HG03159 (cell line): ENCODE data around the gene PSMC3.

Source experiments
- ATAC-seq: cut with Tn5 transposase; IDR thresholded peaks from one replicate; pipeline ENCODE4 v1.9.1; 2021; ENCODE audit warnings: mild to moderate bottlenecking, moderate library complexity; ENCODE audit not compliant: unreplicated experiment

PSMC3 gene

DNA sequence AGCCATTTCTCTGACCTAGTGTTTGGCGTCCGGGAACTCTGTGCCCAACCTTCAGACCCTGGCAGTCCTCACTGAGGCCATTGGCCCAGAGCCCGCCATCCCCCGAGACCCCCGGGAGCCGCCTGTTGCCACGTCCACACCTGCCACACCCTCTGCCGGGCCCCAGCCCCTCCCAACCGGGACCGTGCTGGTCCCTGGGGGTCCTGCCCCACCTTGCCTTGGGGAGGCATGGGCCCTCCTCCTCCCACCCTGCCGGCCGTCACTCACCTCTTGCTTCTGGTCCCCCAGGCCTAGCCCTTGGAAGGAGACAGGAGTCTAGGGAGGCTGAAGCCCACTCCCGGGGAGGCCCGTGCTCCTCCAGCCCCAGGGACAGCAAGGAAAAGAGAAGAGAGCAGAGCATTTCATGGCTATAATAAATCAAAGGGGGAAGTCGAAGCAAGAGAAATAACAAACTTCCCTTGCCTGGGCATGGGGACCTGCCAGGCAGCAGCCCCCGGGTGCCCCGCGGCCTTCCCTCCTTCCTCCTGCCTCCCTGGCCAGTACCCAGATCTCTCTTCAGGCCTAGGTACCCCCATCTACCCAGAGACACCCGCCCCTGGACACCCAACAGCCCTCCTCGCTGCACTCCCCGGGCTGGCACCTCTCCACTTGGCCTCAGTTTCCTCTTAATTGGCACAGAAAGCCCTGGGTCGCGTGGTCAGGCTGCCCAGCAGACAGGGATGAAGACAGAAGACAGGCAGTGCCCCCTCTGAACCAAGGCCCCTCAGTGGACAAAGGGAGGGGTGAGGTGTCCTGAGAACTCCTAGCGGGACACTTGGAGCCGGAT, 30.8 kb downstream of the PSMC3 start:
- no peak for ATAC-seq

DNA sequence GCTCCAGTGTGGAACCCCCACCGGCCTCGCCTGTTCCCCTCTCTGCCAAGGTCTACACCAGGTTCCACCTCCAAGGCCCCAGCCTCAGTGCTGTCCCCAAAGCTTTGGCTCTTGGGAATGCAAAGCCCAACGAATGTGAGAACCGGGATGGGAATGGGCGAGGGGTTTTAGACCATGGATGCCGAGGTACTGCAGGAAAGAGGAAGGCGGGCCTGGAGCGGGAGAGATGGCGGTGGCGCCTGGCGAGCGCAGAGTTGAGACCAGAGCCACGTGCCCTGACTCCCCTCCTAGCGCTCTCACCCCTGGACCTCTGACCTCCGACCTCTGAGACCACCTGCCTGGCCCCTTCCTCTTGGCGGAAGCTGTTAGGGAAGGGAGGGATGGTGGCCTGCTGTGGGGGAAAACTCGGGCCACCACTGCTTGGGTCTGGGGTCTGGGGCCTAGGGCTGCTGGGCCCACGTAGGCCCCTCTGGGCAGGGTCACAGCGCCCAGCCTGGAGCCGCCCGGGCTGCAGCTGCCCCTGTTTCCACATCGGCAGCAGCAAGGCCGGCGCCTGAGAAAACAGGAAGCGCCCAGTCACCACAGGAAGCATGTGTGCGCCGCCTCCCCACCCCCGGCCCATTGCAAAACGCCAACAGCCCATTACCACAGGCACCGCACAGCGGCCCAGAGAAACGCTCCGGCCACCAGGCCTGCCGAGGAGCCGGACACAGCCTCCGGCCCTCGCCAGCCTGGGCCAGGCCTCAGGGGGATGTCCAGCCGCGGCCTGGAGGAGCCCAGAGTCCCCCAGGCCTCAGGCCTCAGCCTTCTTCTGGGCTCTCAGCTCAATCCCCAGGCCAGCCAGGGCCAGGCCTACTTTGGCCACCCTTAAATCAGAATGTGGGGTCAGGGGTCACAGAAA, 31.7 kb downstream of the PSMC3 start:
- ATAC-seq: no peak

DNA sequence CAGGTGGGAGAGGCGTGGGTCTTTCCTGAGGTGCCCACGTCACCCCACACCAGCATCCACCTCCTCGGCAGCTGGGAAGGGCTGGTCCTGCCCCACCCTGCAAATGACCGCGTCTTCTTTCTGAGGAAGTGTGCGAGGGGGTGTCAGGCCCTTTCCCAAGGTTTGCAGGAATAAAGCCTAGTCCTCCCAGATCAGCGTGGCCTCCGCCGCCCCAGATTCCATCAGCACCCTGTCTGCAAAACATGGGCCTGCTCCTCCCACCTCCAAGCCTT, 32.3 kb downstream of the PSMC3 start:
- ATAC-seq: no peak

DNA sequence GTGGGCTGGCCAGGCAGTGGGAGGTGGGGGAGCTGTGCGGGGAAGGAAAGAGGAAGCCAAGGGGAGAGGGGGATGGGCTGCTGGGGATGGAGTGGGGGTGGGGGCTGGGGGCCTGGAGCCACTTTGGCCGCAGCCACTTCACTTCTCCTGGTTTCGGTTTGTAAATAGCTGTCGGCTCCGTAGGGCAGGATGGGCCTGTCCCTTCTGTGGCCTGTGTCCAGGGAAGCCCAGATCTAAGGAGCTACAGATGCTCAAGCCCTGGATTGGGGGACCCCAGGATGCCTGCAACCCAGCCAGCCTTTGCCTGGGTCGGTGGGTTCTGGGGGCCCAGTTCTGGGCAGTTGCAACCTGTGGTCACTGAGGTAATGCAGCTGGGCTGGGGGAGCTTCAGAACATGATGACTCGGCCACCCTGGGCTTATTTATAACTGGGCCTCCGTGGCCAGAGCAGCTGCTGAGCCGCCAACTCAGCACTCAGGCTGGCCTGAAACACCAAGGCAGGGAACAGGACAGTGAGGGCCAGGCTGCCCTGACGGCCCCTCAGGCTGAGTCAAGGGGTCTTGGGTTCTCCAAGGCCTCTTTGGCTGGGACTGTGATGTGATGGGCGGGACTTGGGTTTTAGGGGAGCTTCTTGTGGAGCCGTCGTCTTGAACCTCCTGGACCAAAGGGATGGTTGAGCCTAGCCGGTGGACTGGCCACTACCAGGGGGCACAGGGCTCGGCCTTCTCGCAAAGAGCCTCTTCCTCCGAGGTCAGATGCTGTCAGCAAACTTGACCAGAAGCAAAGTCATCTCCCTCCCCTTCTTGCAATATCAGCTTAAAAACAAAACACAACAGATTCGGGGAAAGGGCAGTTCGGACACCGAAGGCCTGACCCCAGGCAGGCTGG, 32.8 kb downstream of the PSMC3 start:
- ATAC-seq: no peak

- no peak for ATAC-seq
Measured at GRCh38 chr11:47392546-47393162, 33.6 kb downstream of the PSMC3 start.

- no peak for ATAC-seq
Measured at GRCh38 chr11:47391711-47392432, 34.4 kb downstream of the PSMC3 start.

GRCh38 chr11:47391077-47391583, 35.1 kb downstream of the PSMC3 start:
- ATAC-seq: no peak

GRCh38 chr11:47390422-47390760, 35.8 kb downstream of the PSMC3 start:
- ATAC-seq: no peak

- ATAC-seq: no peak
Measured at GRCh38 chr11:47389577-47390421, 36.4 kb downstream of the PSMC3 start.

DNA sequence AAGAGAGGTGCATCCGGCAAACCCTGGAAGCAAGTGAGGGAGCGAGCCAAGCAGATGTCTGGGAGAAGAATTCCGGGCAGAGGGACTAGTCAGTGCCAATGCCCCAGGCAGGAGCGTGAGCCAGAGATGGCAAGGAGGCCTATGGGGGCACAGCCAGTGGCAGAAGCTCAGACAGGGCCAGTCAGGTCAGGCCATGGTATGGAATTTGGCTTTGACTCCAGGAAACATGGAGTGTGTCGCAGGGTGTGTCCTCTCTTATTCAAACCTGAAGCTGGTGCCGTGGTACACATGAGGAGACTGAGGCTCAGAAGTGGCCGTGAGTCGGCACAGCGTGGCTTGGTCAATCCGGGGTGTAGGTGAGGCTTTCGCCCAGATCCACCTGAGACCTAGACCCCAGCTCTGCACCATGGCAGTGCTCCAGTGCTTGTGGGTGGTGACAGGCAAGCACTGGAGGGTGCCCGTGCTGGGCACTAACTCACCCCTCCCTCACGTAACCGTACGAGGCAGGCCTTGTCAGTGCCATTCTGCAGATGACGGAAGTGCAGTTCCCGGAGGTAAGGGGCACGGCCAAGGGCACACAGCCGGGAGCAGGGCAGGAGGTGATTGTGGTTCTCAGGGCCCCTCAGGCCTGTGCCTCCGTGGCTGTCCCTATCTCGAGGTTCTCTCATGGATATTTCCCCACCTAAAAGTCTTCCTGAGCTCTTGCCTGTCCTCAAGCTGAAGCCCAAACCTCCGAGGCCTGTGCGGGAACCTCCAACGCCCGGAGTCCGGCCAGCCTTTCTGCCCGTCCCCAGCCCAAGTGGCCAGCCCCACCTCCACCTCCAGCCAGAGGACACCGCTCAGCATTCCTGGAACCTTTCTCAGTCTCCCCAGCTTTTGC, 37.3 kb downstream of the PSMC3 start:
- no peak for ATAC-seq

DNA sequence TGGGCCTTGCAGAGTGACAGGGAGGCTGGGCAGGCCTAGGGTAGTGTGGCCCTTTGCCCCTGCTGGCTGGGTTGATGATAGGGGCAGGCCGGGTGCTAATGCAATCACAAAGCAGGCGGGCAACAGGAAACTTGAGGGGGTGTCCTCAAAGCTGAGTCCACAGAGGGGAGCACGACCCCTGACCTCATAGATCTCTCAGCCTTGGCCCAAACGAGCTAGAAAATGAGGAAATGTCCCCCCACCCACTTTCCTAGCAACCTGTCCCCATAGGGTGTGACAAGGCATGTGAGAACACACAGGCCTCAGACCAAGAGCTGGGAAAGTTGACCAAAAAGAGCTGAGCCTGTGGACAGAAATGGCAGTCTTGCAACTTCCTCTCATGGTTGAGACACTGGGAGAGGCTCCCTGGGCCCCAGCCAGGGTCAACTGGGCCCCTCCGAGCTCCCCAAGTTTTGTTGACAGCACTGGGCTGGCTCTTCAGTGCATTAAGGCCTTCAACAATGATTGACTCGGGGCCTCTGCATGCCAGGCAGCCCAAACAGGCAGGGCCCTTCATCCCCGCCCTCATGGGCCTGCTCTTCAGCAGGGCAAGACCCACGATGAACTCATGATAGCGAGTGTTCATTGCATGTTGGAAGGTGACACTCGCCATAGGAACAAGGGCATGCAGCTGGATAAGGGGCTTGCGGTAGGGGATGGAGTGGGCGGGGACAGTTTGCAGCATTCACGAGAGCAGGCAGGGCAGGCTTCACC, 38.1 kb downstream of the PSMC3 start:
- ATAC-seq: no peak

GRCh38 chr11:47384498-47384897, 41.7 kb downstream of the PSMC3 start:
- no peak for ATAC-seq

DNA sequence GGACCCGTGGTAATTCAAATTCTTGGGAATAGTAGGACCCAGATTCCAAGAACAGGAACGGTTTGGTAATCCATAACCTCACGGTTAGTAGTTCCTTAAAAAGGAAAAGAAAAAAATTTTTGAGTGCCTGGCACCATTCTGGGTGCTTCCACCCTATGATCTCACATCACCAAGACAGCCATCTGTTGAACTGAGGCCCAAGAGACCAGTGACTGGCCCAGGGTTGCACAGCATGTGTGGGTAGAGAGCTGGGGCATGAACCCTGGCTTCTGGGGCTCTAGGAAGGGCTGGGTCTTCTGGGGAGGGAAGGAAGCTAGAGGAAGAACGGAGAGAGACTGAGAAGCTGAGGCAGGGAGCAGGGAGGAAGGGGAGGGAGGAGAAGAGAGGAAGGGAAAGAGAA, 43.2 kb downstream of the PSMC3 start:
- no peak for ATAC-seq

GRCh38 chr11:47380078-47380477, 46.2 kb downstream of the PSMC3 start:
- no peak for ATAC-seq

DNA sequence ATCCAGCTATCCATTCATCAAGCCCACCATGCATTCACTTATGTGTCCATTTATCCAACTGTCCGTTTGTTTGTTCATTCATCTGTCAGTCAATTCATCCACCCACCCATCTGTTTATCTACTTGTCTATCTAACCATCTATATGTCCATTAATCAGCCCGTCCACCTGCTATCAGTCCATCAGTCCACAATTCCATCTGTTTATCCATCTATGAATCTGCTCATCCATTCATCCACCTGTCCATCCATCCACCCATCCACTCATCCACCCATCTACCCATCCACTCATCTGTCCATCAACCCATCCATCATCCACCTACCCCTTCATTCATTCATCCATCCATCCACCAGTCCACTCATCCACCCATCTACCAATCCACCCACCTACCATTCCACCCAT, 46.9 kb downstream of the PSMC3 start:
- no peak for ATAC-seq

GRCh38 chr11:47378836-47379170, 47.4 kb downstream of the PSMC3 start:
- peak; percentile 14 for ATAC-seq

DNA sequence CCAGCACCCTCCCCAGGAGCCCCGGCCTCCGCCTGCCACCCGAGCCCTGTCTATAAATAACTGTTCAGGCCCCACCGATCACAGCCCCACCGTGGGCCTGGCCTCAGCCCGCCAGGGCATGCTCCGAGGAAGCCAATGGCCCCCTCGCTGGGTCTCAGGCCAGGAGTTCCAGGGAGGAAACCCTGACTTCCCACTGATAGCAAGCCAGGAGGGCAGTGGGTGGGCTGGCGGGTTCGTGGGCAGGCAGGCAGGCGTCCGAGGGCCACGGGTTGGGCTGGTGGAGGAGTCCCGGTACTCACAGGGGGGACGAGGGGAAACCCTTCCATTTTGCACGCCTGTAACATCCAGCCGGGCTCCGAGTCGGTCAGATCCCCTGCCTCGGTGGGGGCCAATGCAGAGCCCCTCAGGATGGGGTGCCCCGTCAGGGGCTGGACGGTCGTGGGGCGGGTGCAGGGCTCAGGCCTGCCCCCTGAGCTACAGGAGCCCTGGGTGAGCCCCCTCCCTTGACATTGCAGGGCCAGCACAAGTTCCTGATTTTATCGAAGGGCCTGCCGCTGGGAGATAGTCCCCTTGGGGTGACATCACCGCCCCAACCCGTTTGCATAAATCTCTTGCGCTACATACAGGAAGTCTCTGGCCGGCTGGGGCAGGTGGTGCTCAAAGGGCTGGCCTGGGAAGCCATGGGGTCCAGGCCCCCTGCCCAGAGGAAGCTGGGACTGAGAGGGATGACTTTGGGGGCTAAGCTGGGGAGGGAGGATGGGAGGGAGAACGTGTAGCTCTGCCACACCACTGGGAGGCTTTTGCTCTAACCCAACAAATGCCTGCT, 48.0 kb downstream of the PSMC3 start, which contains the start of gene SPI1:
Gene SPI1, minus strand, starts transcription at position 538 of the 826 bp plus-strand sequence. Its CDS starts 194 bp downstream, at position 344.
- ATAC-seq: peak; percentile 79
